HFF-Myc (cell line): ENCODE results near the gene DESI1.

Experiments used
- DNase-seq: peaks from one replicate; pipeline ENCODE4 v3.0.0-alpha.2; 2011; ENCODE audit warnings: low read depth; ENCODE audit errors: extremely low read depth
- H3K4me3 ChIP-seq: replicated peaks from 2 replicates; pipeline ENCODE4 v1.5.1; 2011; ENCODE audit warnings: low read depth, mild to moderate bottlenecking, control low read depth, low read length
- TF ChIP-seq, protein P1 (sequence below): IDR thresholded peaks from 2 replicates; pipeline ENCODE4 v1.5.1; 2012; ENCODE audit warnings: mild to moderate bottlenecking, low read depth, low read length, control low read depth; ENCODE audit errors: missing control alignments

Gene DESI1

DNA sequence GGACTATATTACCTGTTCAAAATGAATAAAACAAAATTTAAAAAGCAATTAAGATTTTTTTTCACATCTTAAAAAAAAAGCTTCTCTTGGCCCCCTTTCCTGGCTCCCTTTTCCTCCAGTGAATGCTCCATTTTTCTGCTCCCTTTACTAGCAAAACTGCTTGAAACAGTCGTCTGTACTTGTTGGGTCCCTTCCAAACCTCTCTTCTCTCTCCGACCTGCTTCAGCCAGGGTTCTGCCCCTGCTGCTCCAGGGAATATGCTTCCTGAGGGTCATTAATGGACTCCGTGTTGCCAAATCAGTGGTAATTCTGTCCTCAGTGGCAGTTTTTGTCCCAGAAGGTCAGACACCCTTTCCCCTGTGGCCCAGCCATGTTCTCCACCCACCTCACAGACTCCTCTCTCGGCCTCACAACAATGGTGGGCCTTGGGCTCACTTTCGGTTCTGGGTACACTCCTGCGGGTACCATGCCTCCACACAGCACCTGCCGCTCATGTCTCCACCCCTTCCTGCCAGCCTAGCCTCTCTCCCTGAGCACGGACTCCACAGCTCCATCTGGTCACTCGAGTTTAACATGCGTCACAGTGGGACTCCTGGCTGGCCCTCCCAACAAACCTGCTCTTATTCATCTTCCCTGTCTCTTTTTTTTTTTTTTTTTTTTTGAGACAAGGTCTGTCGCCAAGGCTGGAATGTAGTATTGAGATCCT is 68.8 kb downstream of the DESI1 start:
- DNase-seq, result no peak
- TF ChIP-seq, protein P1, sequence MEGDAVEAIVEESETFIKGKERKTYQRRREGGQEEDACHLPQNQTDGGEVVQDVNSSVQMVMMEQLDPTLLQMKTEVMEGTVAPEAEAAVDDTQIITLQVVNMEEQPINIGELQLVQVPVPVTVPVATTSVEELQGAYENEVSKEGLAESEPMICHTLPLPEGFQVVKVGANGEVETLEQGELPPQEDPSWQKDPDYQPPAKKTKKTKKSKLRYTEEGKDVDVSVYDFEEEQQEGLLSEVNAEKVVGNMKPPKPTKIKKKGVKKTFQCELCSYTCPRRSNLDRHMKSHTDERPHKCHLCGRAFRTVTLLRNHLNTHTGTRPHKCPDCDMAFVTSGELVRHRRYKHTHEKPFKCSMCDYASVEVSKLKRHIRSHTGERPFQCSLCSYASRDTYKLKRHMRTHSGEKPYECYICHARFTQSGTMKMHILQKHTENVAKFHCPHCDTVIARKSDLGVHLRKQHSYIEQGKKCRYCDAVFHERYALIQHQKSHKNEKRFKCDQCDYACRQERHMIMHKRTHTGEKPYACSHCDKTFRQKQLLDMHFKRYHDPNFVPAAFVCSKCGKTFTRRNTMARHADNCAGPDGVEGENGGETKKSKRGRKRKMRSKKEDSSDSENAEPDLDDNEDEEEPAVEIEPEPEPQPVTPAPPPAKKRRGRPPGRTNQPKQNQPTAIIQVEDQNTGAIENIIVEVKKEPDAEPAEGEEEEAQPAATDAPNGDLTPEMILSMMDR, result no peak
- no peak overlapping the region for H3K4me3 ChIP-seq

DNA sequence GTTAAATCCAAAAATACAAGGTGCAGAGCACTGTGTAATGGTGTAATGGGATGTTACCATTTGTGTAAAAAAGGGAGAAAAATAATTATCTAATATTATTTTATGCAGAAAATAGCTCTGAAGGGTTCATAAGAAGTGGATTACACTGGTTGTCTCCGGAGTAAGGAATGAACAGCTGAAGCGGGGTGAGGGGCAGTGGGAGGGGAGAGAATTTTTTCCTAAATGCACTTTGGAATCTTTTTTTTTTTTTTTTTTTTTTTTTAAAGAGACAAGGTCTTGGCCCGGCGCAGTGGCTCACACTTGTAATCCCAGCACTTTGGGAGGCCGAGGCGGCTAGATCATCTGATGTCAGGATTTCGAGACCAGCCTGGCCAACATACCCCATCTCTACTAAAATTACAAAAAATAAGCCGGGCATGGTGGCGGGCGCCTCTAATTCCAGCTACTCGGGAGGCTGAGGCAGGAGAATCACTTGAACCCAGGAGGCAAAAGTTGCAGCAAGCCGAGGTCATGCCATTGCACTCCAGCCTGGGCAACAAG is 69.8 kb downstream of the DESI1 start:
- H3K4me3 ChIP-seq, result no peak overlapping the region
- no peak for DNase-seq
- TF ChIP-seq, protein P1, result no peak

DNA sequence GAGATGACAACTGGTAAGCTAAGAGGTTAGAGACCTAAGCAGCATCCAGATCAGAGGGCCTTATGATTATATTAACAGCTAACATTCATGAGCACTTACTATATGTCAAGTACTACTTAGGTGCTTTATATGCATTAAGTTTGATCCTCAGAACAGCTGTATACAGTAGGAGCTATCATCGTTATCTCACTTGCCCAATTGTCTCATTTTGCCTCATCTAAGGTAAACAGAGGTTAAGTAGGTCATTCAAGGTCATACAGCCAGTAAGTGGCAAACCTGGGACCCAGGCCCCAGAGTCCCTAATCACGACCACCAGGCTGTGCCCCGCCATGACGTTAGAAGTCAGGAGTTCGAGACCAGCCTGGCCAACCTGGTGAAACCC is 72.0 kb downstream of the DESI1 start:
- no peak for DNase-seq
- TF ChIP-seq, protein P1, result no peak
- no peak overlapping the region for H3K4me3 ChIP-seq
